ENCODE data around the gene KCNIP4. TPM values are rescaled to one million over a fixed set of nuclear protein-coding genes. Genes with fewer than 3 reads are reported as not detected.

The KCNIP4 gene
- total RNA-seq, 6 experiments from 2014 or later: not detected

DNA sequence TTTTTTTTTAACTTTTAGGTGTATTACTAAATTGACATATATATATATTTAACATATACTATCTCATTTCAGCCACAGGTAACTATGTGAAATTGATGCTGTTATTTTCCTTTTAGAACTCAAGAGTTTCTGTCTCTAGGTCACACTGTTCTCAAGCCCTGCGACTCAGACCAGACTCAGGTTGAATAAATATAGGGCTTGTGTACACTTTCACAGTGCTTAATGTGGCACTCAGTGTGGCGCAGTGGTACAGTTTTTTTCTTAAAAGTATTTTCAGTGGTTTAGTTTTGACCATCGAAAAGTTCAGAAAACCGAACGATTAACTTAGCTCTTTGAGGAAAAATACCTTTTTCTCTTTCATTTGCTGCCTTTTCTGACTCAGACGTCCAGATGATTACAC lies 1223.7 kb downstream of the KCNIP4 start:
- H3K27ac ChIP-seq: no peak overlapping the region
- DNase-seq (no peak), ATAC-seq (no peak)
- H3K9me3 ChIP-seq: no peaks in the 10 kb centered on the region
- H3K27me3 ChIP-seq: no peaks in the 10 kb centered on the region
- no peak for TF ChIP-seq POLR2A (IDR thresholded peaks at IDR 0.05)
- TF ChIP-seq, protein P1, sequence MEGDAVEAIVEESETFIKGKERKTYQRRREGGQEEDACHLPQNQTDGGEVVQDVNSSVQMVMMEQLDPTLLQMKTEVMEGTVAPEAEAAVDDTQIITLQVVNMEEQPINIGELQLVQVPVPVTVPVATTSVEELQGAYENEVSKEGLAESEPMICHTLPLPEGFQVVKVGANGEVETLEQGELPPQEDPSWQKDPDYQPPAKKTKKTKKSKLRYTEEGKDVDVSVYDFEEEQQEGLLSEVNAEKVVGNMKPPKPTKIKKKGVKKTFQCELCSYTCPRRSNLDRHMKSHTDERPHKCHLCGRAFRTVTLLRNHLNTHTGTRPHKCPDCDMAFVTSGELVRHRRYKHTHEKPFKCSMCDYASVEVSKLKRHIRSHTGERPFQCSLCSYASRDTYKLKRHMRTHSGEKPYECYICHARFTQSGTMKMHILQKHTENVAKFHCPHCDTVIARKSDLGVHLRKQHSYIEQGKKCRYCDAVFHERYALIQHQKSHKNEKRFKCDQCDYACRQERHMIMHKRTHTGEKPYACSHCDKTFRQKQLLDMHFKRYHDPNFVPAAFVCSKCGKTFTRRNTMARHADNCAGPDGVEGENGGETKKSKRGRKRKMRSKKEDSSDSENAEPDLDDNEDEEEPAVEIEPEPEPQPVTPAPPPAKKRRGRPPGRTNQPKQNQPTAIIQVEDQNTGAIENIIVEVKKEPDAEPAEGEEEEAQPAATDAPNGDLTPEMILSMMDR (IDR thresholded peaks at IDR 0.05): no peak
- no peaks in the 10 kb centered on the region for H3K4me1 ChIP-seq
- intact Hi-C loops (cut with DNase I): no loop called here
- no peak overlapping the region for H3K4me3 ChIP-seq
- WGBS (ENCODE audit: insufficient coverage, low coverage, low lambda C conversion rate, missing lambda C conversion rate): 93% methylated on average over 6 of the region's 6 CpGs
- peaks cover 0 to 16% (median 0%) of the 10 kb centered on the region in 4 donors for H3K36me3 ChIP-seq

DNA sequence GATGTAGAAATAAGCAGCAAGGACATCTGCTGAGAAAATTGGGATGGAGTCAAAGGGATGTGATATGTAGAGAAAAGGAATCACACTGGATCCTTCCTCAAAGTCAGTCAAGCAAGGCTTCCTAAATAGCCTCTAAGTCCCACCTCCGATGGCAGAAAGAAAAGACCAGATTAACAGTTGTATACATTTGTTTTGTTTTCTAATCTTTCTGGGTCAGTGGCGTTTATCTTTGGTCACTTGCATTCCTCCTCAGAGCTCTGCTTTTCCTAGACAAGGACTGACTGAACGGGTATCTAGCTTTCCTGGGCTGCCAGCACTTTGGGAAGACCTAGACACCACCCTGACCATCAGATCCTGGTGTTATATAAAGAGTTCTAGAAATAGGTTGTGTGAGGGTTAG lies 1225.1 kb downstream of the KCNIP4 start:
- no peak for DNase-seq
- TF ChIP-seq, protein P1 (IDR thresholded peaks at IDR 0.05): no peak
- no peak for TF ChIP-seq POLR2A (IDR thresholded peaks at IDR 0.05)
- no peaks in the 10 kb centered on the region for H3K9me3 ChIP-seq
- WGBS (ENCODE audit: insufficient coverage, low coverage, low lambda C conversion rate, missing lambda C conversion rate): 71% methylated on average over 3 of the region's 3 CpGs
- no peak overlapping the region for H3K4me3 ChIP-seq
- no peaks in the 10 kb centered on the region for H3K4me1 ChIP-seq
- H3K36me3 ChIP-seq: peaks cover 0 to 16% (median 0%) of the 10 kb centered on the region in 4 donors
- no peak overlapping the region for H3K27ac ChIP-seq
- no peak for ATAC-seq
- H3K27me3 ChIP-seq: no peaks in the 10 kb centered on the region
- intact Hi-C loops (cut with DNase I): no loop called here

DNA sequence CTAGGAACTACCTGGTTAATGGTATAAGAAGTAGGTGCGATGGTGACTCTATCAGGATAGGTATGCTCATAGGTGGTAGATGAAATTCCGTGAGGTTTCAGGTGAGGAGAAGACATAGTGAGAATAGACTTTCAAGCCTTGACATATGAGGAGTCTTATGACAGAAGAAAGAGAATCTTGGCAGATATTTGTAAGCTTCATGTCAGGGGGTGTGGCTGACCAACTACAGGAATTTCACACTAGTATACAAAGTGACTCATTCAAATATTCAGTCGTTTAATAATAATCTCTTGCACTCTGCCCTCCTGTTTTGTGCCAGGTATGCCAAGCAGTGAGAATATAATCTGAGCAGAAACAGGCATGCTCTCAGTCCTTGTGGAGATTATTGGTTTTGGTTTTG lies 1225.6 kb downstream of the KCNIP4 start:
- Histone ChIP-seq H3K27ac (no peak overlapping the region), H3K4me3 (no peak overlapping the region), H3K36me3 (peaks cover 0 to 16% (median 0%) of the 10 kb centered on the region in 4 donors), H3K27me3 (no peaks in the 10 kb centered on the region), H3K9me3 (no peaks in the 10 kb centered on the region), H3K4me1 (no peaks in the 10 kb centered on the region)
- no peak for DNase-seq
- TF ChIP-seq, protein P1 (IDR thresholded peaks at IDR 0.05): no peak
- TF ChIP-seq POLR2A (IDR thresholded peaks at IDR 0.05): no peak
- intact Hi-C loops (cut with DNase I): no loop called here
- ATAC-seq: peak in 1 of 4 donors; percentile 16
- 69% methylated on average over 3 of the region's 3 CpGs for WGBS (ENCODE audit: insufficient coverage, low coverage, low lambda C conversion rate, missing lambda C conversion rate)

DNA sequence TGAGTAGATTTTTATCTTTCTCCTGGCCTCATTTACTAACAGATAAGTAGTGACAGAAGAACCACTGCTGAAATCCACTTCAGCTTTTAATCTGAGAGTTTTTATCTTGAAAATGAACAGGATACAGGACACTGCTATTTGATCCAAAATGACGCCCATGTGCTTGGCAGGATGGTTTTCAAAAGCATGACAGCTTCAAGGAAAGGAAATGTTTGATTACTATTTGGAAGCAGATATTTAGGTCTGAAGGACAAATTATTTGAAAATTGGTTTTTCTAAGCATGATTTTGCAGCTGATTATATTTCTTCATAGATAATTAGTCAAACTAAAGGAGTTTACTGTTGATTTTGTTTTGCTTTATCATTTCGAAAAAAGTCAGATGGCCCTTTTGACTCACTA lies 1237.2 kb downstream of the KCNIP4 start:
- intact Hi-C loops (cut with DNase I): no loop called here
- DNase-seq: no peak
- peaks cover 0 to 18% (median 4%) of the 10 kb centered on the region in 4 donors for H3K36me3 ChIP-seq

More for the DNA sequence above, 1237.2 kb downstream of the KCNIP4 start:
- ATAC-seq: no peak
- no peak overlapping the region for H3K27ac ChIP-seq
- H3K9me3 ChIP-seq: peaks cover 0 to 3% (median 0%) of the 10 kb centered on the region in 4 donors
- TF ChIP-seq, protein P1 (IDR thresholded peaks at IDR 0.05): no peak
- TF ChIP-seq POLR2A (IDR thresholded peaks at IDR 0.05): no peak
- H3K27me3 ChIP-seq: no peaks in the 10 kb centered on the region
- H3K4me3 ChIP-seq: no peak overlapping the region
- H3K4me1 ChIP-seq: no peaks in the 10 kb centered on the region
- 71% methylated on average over 2 of the region's 2 CpGs for WGBS (ENCODE audit: insufficient coverage, low coverage, low lambda C conversion rate, missing lambda C conversion rate)
